Spinal cord (tissue), 10 donors: Measurements from ENCODE around the gene FREM1. TPM values are rescaled to one million over a fixed set of nuclear protein-coding genes. Genes with fewer than 3 reads are reported as not detected.

Experiments
- DNase-seq, 6 donors: peaks; one replicate each; pipeline versions ENCODE4 v3.0.0 to v3.0.0-alpha.2; 2013 to 2015; ENCODE audit warnings: low spot score in 6 of 6, low read depth in 4 of 6
- H3K27ac ChIP-seq: one replicate; pipeline ENCODE4 v1.5.1; 2013; ENCODE audit warnings: low read depth, low read length, control low read depth
- H3K27me3 ChIP-seq: one replicate; pipeline ENCODE4 v1.6.1; 2013; ENCODE audit warnings: low read length; ENCODE audit not compliant: control insufficient read depth, insufficient read depth
- H3K36me3 ChIP-seq: one replicate; pipeline ENCODE4 v1.6.1; 2013; ENCODE audit warnings: low read length; ENCODE audit not compliant: control insufficient read depth, insufficient read depth
- H3K4me1 ChIP-seq: one replicate; pipeline ENCODE4 v1.6.1; 2013; ENCODE audit warnings: low read length; ENCODE audit not compliant: control insufficient read depth, insufficient read depth
- H3K4me3 ChIP-seq: one replicate; pipeline ENCODE4 v1.5.1; 2013; ENCODE audit warnings: low read depth, low read length, control low read depth
- H3K9me3 ChIP-seq: one replicate; pipeline ENCODE4 v1.6.1; 2013; ENCODE audit warnings: low read length; ENCODE audit not compliant: control insufficient read depth, insufficient read depth
- WGBS: methylation state at CpG from one replicate; pipeline ENCODE4 v1.1.5; 2013; ENCODE audit warnings: missing lambda C conversion rate; ENCODE audit not compliant: insufficient coverage; 5-methylcytosine and 5-hydroxymethylcytosine counted together
- long read RNA-seq, 4 donors: transcript quantifications; one replicate each; lab custom pipeline, GENCODE V29; 2026
- polyA plus RNA-seq, 2 donors: library from polyadenylated mRNA; unstranded; fragments of 120-200 nt; gene quantifications; one replicate each; pipeline ENCODE4 v1.2.1, GENCODE V29; 2013; ENCODE audit not compliant: insufficient read length in 2 of 2
- total RNA-seq, 2 donors: library from RNA; depleted of rRNA in 1 of 2; stranded (reverse); fragments of 120-200 nt in 1 of 2; fragments of >200 nt in 1 of 2; gene quantifications; one replicate each; pipeline versions ENCODE4 v1.2.3 to v1.2.4, GENCODE V29; 2013 to 2014
- donor health status: healthy.

Gene FREM1
- 10 to 100 TPM; 20.8 to 41.5 TPM for total RNA-seq
- 10 to 100 TPM; 31.1 to 40.0 TPM for polyA plus RNA-seq
- long read RNA-seq, donor 1, full-length matches to known transcripts: 1 of 6 reads
- long read RNA-seq, donor 1, partial matches to known transcripts: 5 of 6 reads
- long read RNA-seq, donor 1, other reads (novel, unspliced or antisense): 0 of 6 reads
- long read RNA-seq, donor 2, partial matches to known transcripts: 0 of 1 reads
- long read RNA-seq, donor 2, other reads (novel, unspliced or antisense): 0 of 1 reads
- long read RNA-seq, donor 3: 0 reads
- long read RNA-seq, donor 4, partial matches to known transcripts: 12 of 14 reads
- long read RNA-seq, donor 4, other reads (novel, unspliced or antisense): 0 of 14 reads

GRCh38 chr9:14909961-14910805, at the start of gene FREM1:
FREM1 (minus strand) TSS chr9:14910428; CDS start chr9:14868977, 41,451 bp downstream.
- no peaks in the 10 kb centered on the region for H3K27me3 ChIP-seq
- DNase-seq: peak; percentile 47 to 87 (median 64)
- 16% methylated on average over 15 of the region's 18 CpGs for WGBS
- no peaks in the 10 kb centered on the region for H3K9me3 ChIP-seq
- peak within 1 kb of the TSS; percentile 47 for H3K4me3 ChIP-seq
- H3K4me1 ChIP-seq: peaks cover 7% of the 10 kb centered on the region
- H3K27ac ChIP-seq: peak within 1 kb of the TSS; percentile 82
- H3K36me3 ChIP-seq: no peaks in the 10 kb centered on the region

GRCh38 chr9:14958989-14959388, 48.8 kb upstream of the FREM1 start:
- Histone ChIP-seq H3K4me1 (no peaks in the 10 kb centered on the region), H3K27ac (no peak overlapping the region), H3K9me3 (no peaks in the 10 kb centered on the region), H3K27me3 (no peaks in the 10 kb centered on the region), H3K4me3 (no peak overlapping the region), H3K36me3 (no peaks in the 10 kb centered on the region)
- no peak for DNase-seq

- no peak overlapping the region for H3K27ac ChIP-seq
- H3K4me1 ChIP-seq: no peaks in the 10 kb centered on the region
- no peaks in the 10 kb centered on the region for H3K9me3 ChIP-seq
- no peak overlapping the region for H3K4me3 ChIP-seq
- H3K36me3 ChIP-seq: no peaks in the 10 kb centered on the region
- WGBS: 94% methylated on average over 2 of the region's 2 CpGs
- DNase-seq: no peak
- H3K27me3 ChIP-seq: no peaks in the 10 kb centered on the region
These were observed 46.9 kb upstream of the FREM1 start for GRCh38 chr9:14957109-14957508.

- Histone ChIP-seq H3K27me3 (no peaks in the 10 kb centered on the region), H3K27ac (no peak overlapping the region)
- no peak for DNase-seq
These were observed 46.0 kb upstream of the FREM1 start for GRCh38 chr9:14956208-14956607.

GRCh38 chr9:14945351-14945750, 35.1 kb upstream of the FREM1 start:
- no peak for DNase-seq
- 90% methylated on average over 2 of the region's 4 CpGs for whole genome bisulfite sequencing
- H3K4me1 ChIP-seq: no peaks in the 10 kb centered on the region

More at GRCh38 chr9:14956208-14956607, 46.0 kb upstream of the FREM1 start:
- H3K4me1 ChIP-seq: no peaks in the 10 kb centered on the region
- H3K4me3 ChIP-seq: no peak overlapping the region
- no CpG with 5 or more reads among the region's 2 CpGs for WGBS
- no peaks in the 10 kb centered on the region for H3K36me3 ChIP-seq
- no peaks in the 10 kb centered on the region for H3K9me3 ChIP-seq

GRCh38 chr9:14941501-14942405, 31.5 kb upstream of the FREM1 start:
- Histone ChIP-seq H3K9me3 (no peaks in the 10 kb centered on the region), H3K27ac (no peak overlapping the region), H3K36me3 (no peaks in the 10 kb centered on the region), H3K27me3 (no peaks in the 10 kb centered on the region), H3K4me3 (no peak overlapping the region), H3K4me1 (peaks cover 3% of the 10 kb centered on the region)
- DNase-seq: peak in 1 of 6 donors; percentile 23
- 56% methylated on average over 6 of the region's 7 CpGs for WGBS

More at GRCh38 chr9:14945351-14945750, 35.1 kb upstream of the FREM1 start:
- Histone ChIP-seq H3K9me3 (no peaks in the 10 kb centered on the region), H3K27me3 (no peaks in the 10 kb centered on the region), H3K36me3 (no peaks in the 10 kb centered on the region), H3K4me3 (no peak overlapping the region), H3K27ac (no peak overlapping the region)

- WGBS: 54% methylated on average over 4 of the region's 4 CpGs
- peak in 1 of 6 donors; percentile 32 for DNase-seq
- Histone ChIP-seq H3K27ac (no peak overlapping the region), H3K27me3 (no peaks in the 10 kb centered on the region), H3K36me3 (no peaks in the 10 kb centered on the region), H3K9me3 (no peaks in the 10 kb centered on the region), H3K4me3 (no peak overlapping the region), H3K4me1 (peaks cover 3% of the 10 kb centered on the region)
These were observed 29.1 kb upstream of the FREM1 start for GRCh38 chr9:14939378-14939777.

GRCh38 chr9:14937216-14937615, 27.0 kb upstream of the FREM1 start:
- no peaks in the 10 kb centered on the region for H3K36me3 ChIP-seq
- H3K4me3 ChIP-seq: no peak overlapping the region
- no peaks in the 10 kb centered on the region for H3K9me3 ChIP-seq
- peaks cover 3% of the 10 kb centered on the region for H3K4me1 ChIP-seq
- no peaks in the 10 kb centered on the region for H3K27me3 ChIP-seq
- DNase-seq: peak in 2 of 6 donors; percentile 24 to 33
- peak overlapping the region; percentile 57 for H3K27ac ChIP-seq
- WGBS: no CpG with 5 or more reads among the region's 2 CpGs

- peaks cover 3% of the 10 kb centered on the region for H3K4me1 ChIP-seq
- no peaks in the 10 kb centered on the region for H3K36me3 ChIP-seq
- no peaks in the 10 kb centered on the region for H3K27me3 ChIP-seq
- H3K9me3 ChIP-seq: no peaks in the 10 kb centered on the region
- DNase-seq: peak in 5 of 6 donors; percentile 24 to 80 (median 45)
- no peak overlapping the region for H3K4me3 ChIP-seq
- peak overlapping the region; percentile 57 for H3K27ac ChIP-seq
- 31% methylated on average over 3 of the region's 4 CpGs for WGBS
These were observed 26.3 kb upstream of the FREM1 start for GRCh38 chr9:14936491-14936890.
